Glomerular visceral epithelial cell (primary cell): Measurements from ENCODE around the gene NDUFA7.
"Not testable (repeated sequence)": the region's sequence is repeated elsewhere in the genome, so short reads cannot be mapped to it uniquely, and the experiment has no call there.

ENCODE experiments used
- DNase-seq: peaks from one replicate; pipeline ENCODE4 v3.0.0-alpha.2; 2016; ENCODE audit errors: extremely low spot score

The NDUFA7 gene

DNA sequence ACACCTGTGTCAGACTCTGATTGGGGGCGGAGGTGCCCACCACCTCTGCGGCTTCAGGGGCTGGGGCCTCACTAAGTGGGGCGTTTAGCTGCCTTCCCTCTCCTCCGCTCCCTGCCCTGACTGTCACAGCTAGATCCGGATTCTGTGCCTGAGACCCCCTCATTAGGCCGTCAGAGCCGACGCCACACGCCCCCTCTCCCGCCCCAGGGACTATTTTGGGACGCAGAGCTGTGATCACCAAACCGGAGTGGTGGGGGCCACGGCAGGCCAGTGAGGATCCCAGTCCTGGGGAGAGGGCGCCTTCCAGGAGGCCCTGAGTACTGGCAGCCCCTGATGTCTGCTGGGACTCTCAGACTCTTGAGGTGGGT lies 21.1 kb upstream of the NDUFA7 start:
- DNase-seq: no peak

DNA sequence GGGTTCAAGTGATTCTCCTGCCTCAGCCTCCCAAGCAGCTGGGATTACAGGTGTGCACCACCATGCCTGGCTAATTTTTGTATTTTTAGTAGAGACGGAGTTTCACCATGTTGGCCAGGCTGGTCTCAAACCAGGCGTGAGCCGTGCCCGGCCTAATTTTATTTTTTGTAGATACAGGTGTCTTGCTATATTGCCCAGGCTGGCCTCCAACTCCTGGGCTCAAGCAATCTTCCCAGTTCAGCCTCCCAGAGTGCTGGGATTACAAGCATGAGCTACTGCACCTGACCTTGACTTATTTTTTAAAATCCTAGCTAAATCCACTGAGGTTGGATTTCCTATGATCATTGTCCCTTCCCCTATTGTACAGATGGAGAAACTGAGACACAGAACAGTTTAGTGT lies 20.3 kb upstream of the NDUFA7 start:
- DNase-seq: not testable (repeated sequence)

- DNase-seq: no peak
These were observed 19.3 kb upstream of the NDUFA7 start for GRCh38 chr19:8340341-8341096.

DNA sequence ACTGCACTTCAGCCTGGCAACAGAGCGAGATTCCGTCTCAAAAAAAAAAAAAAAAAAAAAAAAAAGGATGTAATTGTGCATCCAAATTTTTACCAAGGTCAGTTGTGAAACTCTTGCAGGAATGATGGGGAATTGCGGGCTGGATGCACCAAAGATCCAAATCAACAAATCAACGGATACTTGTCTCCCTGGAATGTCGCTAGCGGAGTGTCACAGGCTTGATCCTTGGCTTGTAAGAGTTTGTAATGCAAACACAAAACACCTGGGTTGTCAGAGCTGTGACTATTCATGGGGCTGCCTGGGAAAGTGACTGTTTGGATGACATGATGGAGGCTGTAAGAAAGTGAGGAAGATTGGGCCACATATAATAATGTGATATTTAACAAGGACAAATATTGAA lies 17.7 kb upstream of the NDUFA7 start:
- no peak for DNase-seq

- no peak for DNase-seq
These were observed 16.6 kb upstream of the NDUFA7 start for GRCh38 chr19:8337728-8338127.

DNA sequence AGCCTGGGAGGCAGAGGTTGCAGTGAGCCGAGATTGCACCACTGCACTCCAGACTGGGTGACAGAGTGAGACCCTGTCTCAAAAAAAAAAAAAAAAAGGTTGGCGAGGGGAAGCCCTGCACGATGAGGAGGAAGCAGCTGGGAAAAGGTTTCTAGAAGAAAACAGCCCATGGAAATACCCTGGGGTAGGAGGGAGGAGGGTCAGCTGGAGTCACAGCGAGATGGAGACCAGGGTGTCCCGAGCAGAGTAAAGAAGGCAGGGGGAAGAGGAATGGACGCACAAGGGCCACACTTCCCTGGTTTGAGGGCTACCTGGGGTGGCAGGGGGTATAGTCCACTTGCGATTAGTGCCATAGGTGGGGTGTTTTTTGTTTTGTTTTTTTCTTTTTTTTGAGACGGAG lies 15.5 kb upstream of the NDUFA7 start:
- no peak for DNase-seq

DNA sequence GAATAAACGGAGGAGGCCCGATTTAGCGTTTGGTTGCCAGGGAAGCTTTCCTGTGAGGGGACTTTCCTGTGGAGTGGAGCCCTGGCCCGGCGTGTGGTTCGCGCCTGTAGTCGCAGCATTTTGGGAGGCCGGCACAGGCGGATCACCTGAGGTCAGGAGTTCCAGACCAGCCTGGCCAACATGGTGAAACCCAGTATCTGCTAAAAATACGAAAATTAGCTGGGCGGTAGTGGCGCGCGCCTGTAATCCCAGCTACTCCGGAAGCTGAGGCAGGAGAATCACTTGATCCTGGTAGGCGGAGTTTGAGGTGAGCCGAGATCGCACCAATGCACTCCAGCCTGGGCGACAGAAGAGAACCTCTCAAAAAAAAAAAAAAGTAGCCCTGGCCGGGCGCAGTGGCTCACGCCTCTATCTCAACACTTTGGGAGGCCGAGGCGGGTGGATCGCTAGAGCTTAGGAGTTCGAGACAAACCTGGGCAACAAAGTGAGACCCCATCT lies 14.9 kb upstream of the NDUFA7 start:
- DNase-seq: no peak

DNA sequence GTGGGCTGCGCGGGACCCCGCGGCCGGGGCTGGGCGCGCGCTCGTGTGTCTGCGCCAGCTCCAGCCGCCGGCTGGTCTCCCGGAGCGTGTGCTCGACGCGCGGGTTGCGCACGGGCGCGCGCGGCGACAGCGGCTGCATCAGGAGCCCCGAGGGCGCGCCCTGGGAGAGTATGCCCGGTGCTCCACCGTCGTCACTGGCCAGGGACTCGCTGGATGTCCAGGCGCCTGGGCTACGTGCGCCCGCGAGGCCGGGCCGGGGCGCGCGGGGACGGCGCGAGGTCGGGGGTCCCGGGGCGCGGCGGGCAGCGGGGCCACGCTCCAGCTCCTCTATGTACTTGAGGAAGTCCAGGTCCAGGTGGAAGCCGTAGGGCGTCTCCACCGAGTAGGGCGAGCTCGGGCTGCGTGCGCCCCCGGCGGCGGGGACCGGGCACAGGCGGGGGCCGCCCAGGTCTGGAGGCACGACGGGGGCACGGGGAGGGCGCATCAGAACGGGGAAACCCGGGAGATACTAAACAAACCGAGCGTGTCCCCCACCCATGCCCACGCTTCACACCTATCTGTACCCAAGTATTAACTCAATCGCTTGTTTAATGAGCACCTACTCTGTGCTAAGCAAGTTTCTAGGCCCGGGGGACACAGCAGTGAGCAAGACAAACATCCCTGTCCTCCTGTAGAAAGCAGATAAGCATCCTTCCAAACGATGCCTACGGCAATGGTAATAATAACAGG lies 14.3 kb upstream of the NDUFA7 start:
- no peak for DNase-seq

GRCh38 chr19:8334458-8335342 lies 13.5 kb upstream of the NDUFA7 start:
- peak; percentile 78 for DNase-seq

DNA sequence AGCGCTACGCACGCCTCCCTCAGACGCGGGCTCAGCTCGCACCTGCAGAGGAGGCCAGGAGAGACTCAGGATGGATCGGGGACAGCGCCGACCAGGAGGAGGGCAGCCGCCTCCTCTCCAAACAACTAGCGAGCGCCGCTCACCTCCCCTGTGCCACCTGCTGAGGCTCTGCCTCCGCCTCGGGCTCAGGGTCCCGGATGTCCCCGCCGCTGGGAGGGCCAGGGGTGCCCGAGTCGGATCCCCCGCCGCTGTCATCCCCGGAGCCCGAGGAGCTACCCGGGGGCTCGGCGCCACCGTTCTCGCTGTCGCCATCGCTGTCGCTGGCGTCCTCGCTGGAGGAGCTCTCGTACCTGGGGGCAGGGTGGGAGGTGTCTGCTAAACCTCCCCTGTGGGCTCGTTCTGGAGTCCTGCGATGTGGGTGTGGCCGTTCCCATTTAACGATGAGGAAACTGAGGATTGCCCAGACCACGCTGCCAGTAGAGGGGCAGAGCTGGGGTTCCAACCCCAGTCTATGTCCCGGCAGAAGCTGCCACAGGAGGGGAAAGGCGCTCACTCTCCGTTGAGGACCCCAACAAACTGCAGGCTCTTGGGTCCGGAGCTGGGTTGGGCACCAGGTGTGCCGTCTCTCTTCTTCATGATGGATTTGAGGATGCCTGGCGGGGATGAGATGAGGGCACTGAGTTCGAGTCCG lies 12.7 kb upstream of the NDUFA7 start:
- DNase-seq: no peak

DNA sequence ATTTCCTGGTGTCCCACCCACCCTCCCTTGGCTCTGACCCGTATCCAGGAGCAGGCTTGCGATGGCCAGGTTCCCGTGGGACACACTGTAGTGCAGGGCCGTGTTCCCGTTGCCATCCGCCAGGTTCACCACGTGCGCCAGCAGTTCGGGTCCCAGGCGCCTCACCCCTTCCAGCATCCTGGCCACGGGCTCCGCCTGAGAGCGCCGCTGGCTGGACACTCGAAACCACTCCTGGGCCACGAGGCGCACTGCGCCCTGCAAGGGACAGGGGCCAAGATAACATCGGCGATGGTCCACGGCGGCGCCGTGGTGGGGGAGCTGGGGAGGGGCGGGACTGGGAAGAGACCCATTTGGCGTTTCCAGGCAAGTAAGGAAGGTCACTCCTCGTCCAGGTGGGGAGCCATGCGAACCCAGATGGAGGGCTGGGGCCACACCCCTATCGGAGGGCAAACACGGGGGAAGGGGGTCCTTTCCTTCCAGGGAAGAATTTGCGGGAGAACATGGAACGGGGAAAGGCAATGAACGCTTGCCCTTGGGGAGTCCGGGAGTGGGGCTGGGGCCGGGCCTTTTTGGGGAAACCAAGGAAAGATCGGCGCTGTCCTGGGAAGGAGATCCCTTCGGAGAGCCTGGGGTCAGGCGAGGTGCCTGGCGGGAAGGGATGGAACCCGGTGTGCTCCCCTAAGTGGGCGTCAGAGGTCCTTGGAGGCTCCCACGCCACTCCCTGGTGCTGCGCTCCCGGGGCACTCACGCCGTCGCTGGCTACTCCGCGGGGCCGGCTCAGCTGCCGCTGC lies 12.0 kb upstream of the NDUFA7 start:
- DNase-seq: no peak

DNA sequence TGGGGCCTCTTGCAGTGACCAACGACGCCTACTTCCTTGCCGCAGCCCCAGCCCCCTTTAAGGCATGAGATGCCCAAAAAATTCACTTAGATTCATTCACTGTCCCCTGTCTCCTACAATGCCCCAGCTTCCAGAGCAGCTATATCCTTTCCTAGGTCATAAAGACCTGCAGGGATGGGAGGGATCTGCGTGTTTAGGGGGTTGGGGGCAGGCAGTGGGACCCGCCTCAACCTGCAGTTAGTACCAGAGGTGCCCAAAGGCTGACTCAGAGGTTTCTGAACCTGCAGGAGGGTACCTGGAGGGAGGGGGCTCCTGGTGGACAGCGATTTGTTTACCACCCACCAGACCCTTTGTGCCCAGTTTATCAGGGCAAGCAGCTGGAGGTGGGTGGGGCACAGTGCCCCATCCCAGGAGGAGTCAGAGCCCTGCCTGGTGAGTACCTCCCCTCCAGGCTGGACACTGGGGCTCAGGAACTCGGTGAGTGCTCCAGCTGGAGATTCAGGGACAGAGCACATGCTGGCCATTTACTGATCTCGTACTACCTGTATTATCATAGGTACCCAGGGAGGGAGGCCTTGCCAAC lies 10.2 kb upstream of the NDUFA7 start:
- DNase-seq: no peak

- no peak for DNase-seq
These were observed 8.8 kb upstream of the NDUFA7 start for GRCh38 chr19:8329996-8330395.

GRCh38 chr19:8325454-8325853 lies 4.3 kb upstream of the NDUFA7 start:
- DNase-seq: no peak

DNA sequence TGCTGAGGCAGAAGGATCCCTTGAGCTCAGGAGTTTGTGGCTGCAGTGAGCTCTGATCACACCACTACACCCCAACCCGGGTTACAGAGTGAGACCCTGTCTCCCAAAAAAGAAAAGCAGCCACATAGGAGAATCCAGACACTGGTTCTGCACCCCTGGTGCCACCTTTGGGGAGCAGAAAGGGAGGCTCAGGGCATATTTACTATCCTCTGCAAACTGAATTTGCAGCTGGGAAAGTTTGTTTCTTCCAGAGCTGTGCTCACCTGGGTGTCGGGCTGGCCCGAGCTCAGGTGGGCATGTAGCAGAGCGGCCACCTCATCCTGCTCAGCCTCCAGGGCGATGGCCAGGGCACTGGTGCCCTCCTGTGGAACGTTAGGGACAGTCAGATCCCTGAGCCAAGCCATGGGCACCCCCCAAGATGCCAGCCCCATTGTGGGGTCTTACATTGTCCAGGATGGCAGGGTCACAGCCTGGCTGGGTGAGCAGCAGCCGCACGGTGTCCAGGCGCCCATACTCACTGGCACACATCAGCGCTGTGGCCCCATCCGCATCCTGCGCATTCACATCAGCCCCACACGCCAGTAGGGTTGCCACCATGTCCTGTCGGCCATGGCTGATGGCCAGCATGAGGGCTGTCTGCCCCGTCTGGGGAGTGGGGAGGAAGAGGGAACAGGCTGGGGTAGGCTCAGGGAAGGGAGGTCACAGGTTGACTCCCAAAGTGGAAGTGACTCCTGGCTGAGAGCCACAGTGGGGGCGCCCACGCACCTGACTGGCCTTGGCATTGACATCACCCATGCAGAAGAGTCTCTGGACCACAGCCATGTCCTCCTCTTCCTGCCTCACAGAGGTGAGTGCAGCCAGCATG lies 3.2 kb upstream of the NDUFA7 start:
- DNase-seq: no peak

- DNase-seq: no peak
These were observed 2.6 kb upstream of the NDUFA7 start for GRCh38 chr19:8323781-8324185.

GRCh38 chr19:8322638-8322997 lies 1.4 kb upstream of the NDUFA7 start:
- no peak for DNase-seq

DNA sequence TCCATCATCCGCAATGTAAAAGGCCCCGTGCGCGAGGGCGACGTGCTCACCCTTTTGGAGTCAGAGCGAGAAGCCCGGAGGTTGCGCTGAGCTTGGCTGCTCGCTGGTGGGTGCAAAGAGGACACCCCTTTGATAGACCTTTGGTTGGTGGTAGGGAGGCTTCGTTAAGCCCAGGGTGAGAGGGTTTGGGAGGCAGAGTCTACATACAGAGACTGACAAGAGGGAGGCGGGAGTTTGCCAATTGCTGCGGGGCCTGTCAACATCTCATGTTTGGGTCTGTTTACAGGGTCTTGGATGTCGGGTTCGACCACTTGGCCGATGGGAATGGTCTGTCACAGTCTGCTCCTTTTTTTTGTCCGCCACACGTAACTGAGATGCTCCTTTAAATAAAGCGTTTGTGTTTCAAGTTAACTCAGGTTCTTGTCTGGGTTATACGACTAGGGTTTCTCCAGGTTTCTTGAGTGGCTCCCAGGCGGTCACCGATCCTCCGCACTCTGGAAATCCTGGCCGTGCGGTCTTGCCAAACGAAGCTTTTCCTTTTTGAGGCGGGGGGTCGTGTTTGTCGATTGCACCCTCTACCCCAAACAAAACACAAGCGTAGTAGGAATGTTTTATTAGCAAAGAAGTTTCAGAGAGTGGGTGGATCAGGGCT lies 937 bp upstream of the NDUFA7 start:
- DNase-seq: no peak

DNA sequence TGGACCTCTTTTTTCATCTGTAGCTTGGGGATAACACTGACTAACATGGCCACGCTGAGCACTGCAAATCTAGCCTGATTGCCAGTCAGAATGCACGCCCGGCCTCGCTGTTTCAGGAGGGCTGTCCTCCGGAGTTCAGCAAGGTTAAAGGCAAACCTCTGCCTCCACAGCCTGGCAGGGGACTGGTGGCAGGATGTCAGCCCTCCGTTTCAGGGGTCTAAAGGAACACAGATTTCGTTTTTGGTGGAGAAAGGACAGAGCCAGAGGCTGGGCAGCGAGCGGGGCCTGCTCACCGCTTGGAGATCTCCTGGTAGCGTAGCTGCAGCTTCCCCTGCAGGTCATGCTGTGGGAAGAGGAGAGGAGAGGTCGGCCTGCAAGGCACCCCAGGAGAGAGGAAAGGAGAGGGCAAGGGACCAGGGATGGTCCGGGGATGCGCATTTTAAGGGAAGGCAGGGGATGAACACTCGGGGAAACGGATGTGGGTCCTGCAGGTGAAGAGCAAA lies 560 bp downstream of the NDUFA7 start:
- no peak for DNase-seq
